MM.1S (cell line): ENCODE results near the gene BPIFA1.

Experiments used
- DNase-seq: peaks from one replicate; pipeline ENCODE4 v3.0.0-alpha.2; 2015
- H2AFZ ChIP-seq: fragments of 300-600 bp; sonication (generic); 2 replicates; pipeline ENCODE4 v1.6.0; 2016; ENCODE audit warnings: antibody characterized with exemption, low read length
- H3F3A ChIP-seq: fragments of 300-600 bp; sonication (generic); 2 replicates; pipeline ENCODE4 v1.6.1; 2016; ENCODE audit warnings: mild to moderate bottlenecking, antibody characterized with exemption, low read length, moderate library complexity, mixed read lengths; ENCODE audit not compliant: insufficient read depth
- H3K27ac ChIP-seq: fragments of 300-600 bp; sonication (generic); 2 replicates; pipeline ENCODE4 v1.5.1; 2016; ENCODE audit warnings: mild to moderate bottlenecking, low read length
- H3K27me3 ChIP-seq: fragments of 300-600 bp; sonication (generic); replicated peaks from 2 replicates; pipeline ENCODE4 v1.6.0; 2016; ENCODE audit warnings: low read length; ENCODE audit not compliant: insufficient read depth
- H3K36me3 ChIP-seq: fragments of 300-600 bp; sonication (generic); replicated peaks from 2 replicates; pipeline ENCODE4 v1.6.1; 2016; ENCODE audit warnings: mild to moderate bottlenecking, low read length, mixed read lengths; ENCODE audit not compliant: insufficient read depth
- H3K4me1 ChIP-seq: fragments of 300-600 bp; sonication (generic); 2 replicates; pipeline ENCODE4 v1.6.1; 2016; ENCODE audit warnings: low read length, mixed read lengths
- H3K4me2 ChIP-seq: fragments of 300-600 bp; sonication (generic); 2 replicates; pipeline ENCODE4 v1.6.0; 2016; ENCODE audit warnings: low read depth, low read length
- H3K4me3 ChIP-seq: fragments of 300-600 bp; sonication (generic); 2 replicates; pipeline ENCODE4 v1.5.1; 2016; ENCODE audit warnings: low read length, mixed read lengths
- H3K79me2 ChIP-seq: fragments of 300-600 bp; sonication (generic); 2 replicates; pipeline ENCODE4 v1.6.1; 2016; ENCODE audit warnings: mixed run types, low read length, mixed read lengths
- H3K9ac ChIP-seq: fragments of 300-600 bp; sonication (generic); 2 replicates; pipeline ENCODE4 v1.6.1; 2016; ENCODE audit warnings: low read length, mixed read lengths
- H3K9me2 ChIP-seq: fragments of 300-600 bp; sonication (generic); replicated peaks from 2 replicates; pipeline ENCODE4 v1.6.1; 2016; ENCODE audit warnings: mild to moderate bottlenecking, low read length, mixed read lengths; ENCODE audit not compliant: insufficient read depth
- H3K9me3 ChIP-seq: fragments of 300-600 bp; sonication (generic); replicated peaks from 2 replicates; pipeline ENCODE4 v1.6.1; 2016; ENCODE audit warnings: mild to moderate bottlenecking, low read length, mixed read lengths; ENCODE audit not compliant: insufficient read depth
- H4K20me1 ChIP-seq: fragments of 300-600 bp; sonication (generic); 2 replicates; pipeline ENCODE4 v1.6.1; 2016; ENCODE audit warnings: mild to moderate bottlenecking, low read length, moderate library complexity, mixed read lengths; ENCODE audit not compliant: insufficient read depth
- CTCF ChIP-seq: fragments of 300-600 bp; sonication (generic); IDR thresholded peaks from 2 replicates; pipeline ENCODE4 v1.5.1; 2016; ENCODE audit warnings: antibody characterized with exemption, low read length, mixed read lengths
- EZH2 ChIP-seq: fragments of 300-600 bp; sonication (generic); optimal IDR thresholded peaks from 2 replicates; pipeline ENCODE3; 2017; ENCODE audit warnings: low read depth, mild to moderate bottlenecking, antibody characterized with exemption, low read length, mixed read lengths
- EZH2phosphoT487 ChIP-seq: fragments of 300-600 bp; sonication (generic); IDR thresholded peaks from 2 replicates; pipeline ENCODE4 v1.6.1; 2018; ENCODE audit warnings: antibody characterized with exemption, low read length

The BPIFA1 gene

DNA sequence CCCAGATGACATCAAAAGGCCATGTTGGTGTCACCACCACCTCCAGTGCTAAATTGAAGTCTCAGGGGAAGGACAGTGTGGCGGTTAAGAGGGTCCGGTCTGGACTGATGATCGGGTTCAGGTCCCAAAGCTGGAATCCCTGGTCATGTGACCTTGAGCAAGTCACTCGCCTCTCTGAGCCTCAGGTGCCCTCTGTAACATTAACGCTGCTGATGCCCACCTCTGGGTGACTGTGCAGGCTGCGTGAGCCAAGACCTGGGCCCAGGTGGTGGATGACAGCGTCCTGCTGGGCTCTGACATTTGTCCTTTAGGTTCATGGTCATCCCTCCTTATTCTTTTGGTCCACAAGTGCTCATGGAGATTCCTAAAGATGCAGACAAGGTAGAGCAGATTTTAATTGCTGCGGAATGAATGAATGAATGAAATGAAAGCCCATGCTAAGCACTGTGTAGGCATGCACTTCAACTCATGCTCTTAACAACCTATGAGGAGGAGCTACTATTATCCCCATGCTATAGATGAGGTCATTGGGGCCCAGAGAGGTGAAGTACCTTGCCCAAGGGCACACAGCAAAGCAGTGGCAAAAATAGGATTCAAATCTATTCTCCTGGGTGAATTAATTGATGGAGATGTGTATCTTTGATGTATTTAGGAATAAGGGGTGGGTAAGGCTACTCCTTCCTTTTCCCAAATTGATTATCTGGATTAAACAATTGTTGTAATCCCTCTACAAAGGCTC, 46.6 kb downstream of the BPIFA1 start:
- Histone ChIP-seq H3K79me2 (no peaks in the 10 kb centered on the region), H3K4me3 (no peak overlapping the region), H3F3A (no peaks in the 10 kb centered on the region), H3K4me2 (no peak overlapping the region), H4K20me1 (no peaks in the 10 kb centered on the region), H2AFZ (no peak overlapping the region), H3K27ac (no peak overlapping the region), H3K9me2 (no peaks in the 10 kb centered on the region), H3K36me3 (no peaks in the 10 kb centered on the region), H3K9ac (no peak overlapping the region), H3K27me3 (peaks cover 89% of the 10 kb centered on the region), H3K4me1 (no peaks in the 10 kb centered on the region), H3K9me3 (no peaks in the 10 kb centered on the region)
- no peak for DNase-seq
- TF ChIP-seq CTCF: no peak
- TF ChIP-seq EZH2phosphoT487: no peak
- no peak for TF ChIP-seq EZH2

GRCh38 chr20:33282991-33283555, 47.3 kb downstream of the BPIFA1 start, which contains the start of gene BPIFB1:
Gene BPIFB1, plus strand, starts transcription at chr20:33283214. Its CDS starts 2,860 bp downstream, at chr20:33286074.
- Histone ChIP-seq H3K27ac (no peak within 1 kb of the TSS), H3K4me2 (no peak within 1 kb of the TSS), H3F3A (no peaks in the 10 kb centered on the region), H3K9ac (no peak within 1 kb of the TSS), H3K4me3 (no peak within 1 kb of the TSS), H3K9me2 (no peaks in the 10 kb centered on the region), H3K27me3 (peaks cover 89% of the 10 kb centered on the region), H3K4me1 (no peaks in the 10 kb centered on the region), H2AFZ (no peak within 1 kb of the TSS), H3K36me3 (no peaks in the 10 kb centered on the region), H3K9me3 (no peaks in the 10 kb centered on the region), H4K20me1 (no peaks in the 10 kb centered on the region), H3K79me2 (no peaks in the 10 kb centered on the region)
- no peak for TF ChIP-seq CTCF
- no peak for TF ChIP-seq EZH2phosphoT487
- TF ChIP-seq EZH2: no peak
- no peak for DNase-seq

GRCh38 chr20:33284284-33284683, 48.5 kb downstream of the BPIFA1 start:
- Histone ChIP-seq H3K9ac (no peak overlapping the region), H3F3A (no peaks in the 10 kb centered on the region), H3K4me2 (no peak overlapping the region), H3K4me3 (no peak overlapping the region), H3K27me3 (peaks cover 86% of the 10 kb centered on the region), H4K20me1 (no peaks in the 10 kb centered on the region), H3K9me2 (no peaks in the 10 kb centered on the region), H2AFZ (no peak overlapping the region), H3K79me2 (no peaks in the 10 kb centered on the region), H3K4me1 (no peaks in the 10 kb centered on the region), H3K36me3 (no peaks in the 10 kb centered on the region), H3K27ac (no peak overlapping the region), H3K9me3 (no peaks in the 10 kb centered on the region)
- no peak for DNase-seq
- TF ChIP-seq EZH2phosphoT487 (no peak), EZH2 (no peak), CTCF (no peak)
